Mononuclear cell (primary cell): ENCODE results near the gene CCN5. TPM values are rescaled to one million over a fixed set of nuclear protein-coding genes. Genes with fewer than 3 reads are reported as not detected.
"Not testable (repeated sequence)": the region's sequence is repeated elsewhere in the genome, so short reads cannot be mapped to it uniquely, and the experiment has no call there.

ENCODE experiments used
- H3K27me3 ChIP-seq: 2 replicates; pipeline ENCODE4 v1.6.0; 2011; ENCODE audit warnings: low read length, control low read depth; ENCODE audit not compliant: insufficient read depth
- H3K4me1 ChIP-seq: 2 replicates; pipeline ENCODE4 v1.5.1; 2011; ENCODE audit warnings: mild to moderate bottlenecking, low read length, control low read depth; ENCODE audit not compliant: insufficient read depth
- H3K4me3 ChIP-seq: 2 replicates; pipeline ENCODE4 v1.5.1; 2011; ENCODE audit warnings: mild to moderate bottlenecking, low read length, moderate library complexity
- H3K9me3 ChIP-seq: 2 replicates; pipeline ENCODE4 v1.5.1; 2011; ENCODE audit warnings: low read depth, mild to moderate bottlenecking, control low read depth, low read length
- total RNA-seq: library from RNA; depleted of rRNA; stranded (reverse); fragments of >200 nt; gene quantifications from one replicate; pipeline ENCODE4 v1.2.3, GENCODE V29; 2012

The CCN5 gene, protein sequence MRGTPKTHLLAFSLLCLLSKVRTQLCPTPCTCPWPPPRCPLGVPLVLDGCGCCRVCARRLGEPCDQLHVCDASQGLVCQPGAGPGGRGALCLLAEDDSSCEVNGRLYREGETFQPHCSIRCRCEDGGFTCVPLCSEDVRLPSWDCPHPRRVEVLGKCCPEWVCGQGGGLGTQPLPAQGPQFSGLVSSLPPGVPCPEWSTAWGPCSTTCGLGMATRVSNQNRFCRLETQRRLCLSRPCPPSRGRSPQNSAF
- total RNA-seq: not detected

DNA sequence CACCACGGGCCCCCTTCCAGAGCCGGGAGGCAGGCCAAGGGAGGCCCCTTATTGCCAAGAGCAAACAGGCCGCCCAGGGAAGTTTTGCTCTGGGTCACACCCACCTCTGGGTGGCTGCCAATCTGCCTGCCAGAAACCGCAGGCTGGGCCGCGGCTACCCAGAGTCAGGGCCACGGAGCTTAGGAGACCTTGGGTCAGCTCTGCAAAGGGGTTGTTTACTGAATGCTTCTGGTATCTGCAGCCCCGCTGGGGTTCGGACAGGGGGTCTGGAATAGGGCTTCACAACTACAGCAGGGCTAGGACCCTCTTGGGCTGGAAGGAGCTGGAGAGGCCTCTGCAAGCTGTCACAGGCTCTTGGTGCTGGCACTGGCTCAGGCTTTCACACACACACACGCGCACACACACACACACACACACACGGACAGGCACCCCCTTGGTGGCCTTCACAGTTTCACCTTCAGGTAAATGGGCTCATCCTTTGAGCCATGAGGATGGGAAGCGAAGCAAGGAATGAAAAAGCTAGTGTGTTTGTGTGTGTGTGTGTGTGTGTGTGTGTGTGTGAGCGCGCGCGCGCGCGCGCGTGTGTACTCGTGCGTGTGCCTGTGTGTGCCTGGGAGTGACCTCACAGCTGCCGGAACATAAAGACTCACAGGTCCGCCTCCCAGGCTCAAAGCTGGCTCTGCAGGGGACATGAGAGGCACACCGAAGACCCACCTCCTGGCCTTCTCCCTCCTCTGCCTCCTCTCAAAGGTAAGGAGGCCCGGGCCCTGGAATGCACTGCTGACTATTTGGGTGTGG lies at the start of gene CCN5:
Gene CCN5, plus strand, starts transcription at position 669 of the 798 bp plus-strand sequence. Its CDS starts 22 bp downstream, at position 691.
- Histone ChIP-seq H3K4me3 (no peak within 1 kb of the TSS), H3K4me1 (peaks cover 4% of the 10 kb centered on the region), H3K9me3 (no peaks in the 10 kb centered on the region), H3K27me3 (no peaks in the 10 kb centered on the region)

DNA sequence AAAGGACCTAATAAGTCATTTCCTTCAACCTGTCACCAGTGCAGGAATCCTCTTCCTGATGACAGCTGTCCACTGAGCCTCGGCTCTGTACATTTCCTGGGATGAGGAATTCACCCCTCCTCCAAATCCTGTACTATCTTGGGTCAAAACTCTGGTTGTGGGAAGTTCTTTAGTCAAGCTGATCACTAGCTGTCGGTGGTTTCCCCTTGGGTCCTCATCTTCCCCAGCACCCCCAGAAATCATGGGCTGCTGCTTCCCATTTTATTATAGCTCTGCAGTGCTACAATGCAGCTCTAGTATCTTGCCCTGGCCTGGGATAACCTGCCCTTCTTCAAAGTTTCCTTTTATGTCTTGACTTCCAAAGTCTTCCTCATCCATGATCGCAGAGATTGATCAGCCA lies 49.1 kb upstream of the CCN5 start:
- no peak overlapping the region for H3K4me3 ChIP-seq

DNA sequence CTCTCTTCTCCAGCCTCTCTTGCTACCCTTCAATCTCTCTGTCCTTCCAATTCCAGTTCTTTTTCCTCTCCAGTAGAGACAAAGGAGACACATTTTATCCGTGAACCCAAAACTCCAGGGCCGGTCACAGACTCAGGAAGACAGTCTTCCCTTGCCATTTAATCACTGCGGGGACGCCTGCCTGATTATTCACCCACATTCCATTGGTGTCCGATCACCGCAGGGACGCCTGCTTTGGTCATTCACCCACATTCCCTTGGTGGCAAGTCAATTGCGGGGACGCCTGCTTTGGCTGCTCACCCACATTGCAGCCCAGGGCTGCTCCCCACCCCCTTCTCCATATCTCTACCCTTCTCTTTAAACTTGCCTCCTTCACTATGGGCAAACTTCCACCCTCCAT lies 44.3 kb upstream of the CCN5 start:
- H3K27me3 ChIP-seq, H3K9me3 ChIP-seq, H3K4me3 ChIP-seq: not testable (repeated sequence)
- peaks cover 19% of the 10 kb centered on the region for H3K4me1 ChIP-seq

More for the DNA sequence above, 49.1 kb upstream of the CCN5 start:
- Histone ChIP-seq H3K9me3 (no peaks in the 10 kb centered on the region), H3K4me1 (peaks cover 25% of the 10 kb centered on the region), H3K27me3 (no peaks in the 10 kb centered on the region)

DNA sequence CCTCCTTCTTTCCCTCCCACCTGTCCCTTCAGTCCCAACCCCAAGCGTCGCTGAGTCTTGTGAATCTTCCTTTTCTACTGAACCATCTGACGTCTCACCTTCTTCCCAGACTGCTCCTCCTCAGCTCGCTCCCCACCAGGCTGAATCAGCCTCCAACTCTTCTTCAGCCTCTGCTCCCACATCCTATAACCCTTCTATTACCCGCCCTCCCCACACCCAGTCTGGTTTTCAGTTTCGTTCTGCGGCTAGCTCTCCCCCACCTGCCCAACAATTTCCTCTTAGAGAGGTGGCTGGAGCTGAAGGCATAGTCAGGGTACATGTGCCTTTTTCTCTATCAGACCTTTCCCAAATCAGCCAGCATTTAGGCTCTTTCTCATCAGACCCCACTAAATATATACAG lies 43.6 kb upstream of the CCN5 start:
- not testable (repeated sequence) for H3K27me3 ChIP-seq, H3K9me3 ChIP-seq
- Histone ChIP-seq H3K4me3 (peak overlapping the region; percentile 4), H3K4me1 (peaks cover 14% of the 10 kb centered on the region)

DNA sequence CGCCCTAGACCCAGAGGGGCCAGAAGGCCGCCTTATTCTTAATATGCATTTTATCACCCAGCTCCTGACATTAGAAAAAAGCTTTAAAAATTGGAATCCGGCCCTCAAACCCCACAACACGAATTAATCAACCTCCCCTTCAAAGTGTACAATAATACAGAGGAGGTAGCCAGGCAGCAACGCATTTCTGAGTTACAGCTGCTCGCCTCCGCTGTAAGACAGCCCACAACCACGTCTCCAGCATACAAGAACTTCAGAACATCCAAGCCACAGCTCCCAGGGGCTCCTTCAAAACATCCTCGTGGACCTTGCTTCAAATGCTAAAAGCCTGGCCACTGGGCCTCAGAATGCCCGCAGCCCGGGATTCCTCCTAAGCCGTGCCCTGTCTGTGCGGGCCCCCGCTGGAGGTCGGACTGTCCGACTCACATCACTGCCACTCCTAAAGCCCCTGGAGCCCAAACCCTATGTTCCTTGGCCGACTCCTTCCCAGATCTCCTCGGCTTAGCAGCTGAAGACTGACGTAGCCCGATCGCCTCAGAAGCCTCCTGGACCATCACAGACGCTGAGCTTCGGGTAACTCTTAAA lies 42.8 kb upstream of the CCN5 start:
- not testable (repeated sequence) for H3K27me3 ChIP-seq, H3K4me3 ChIP-seq, H3K9me3 ChIP-seq
- peaks cover 14% of the 10 kb centered on the region for H3K4me1 ChIP-seq

DNA sequence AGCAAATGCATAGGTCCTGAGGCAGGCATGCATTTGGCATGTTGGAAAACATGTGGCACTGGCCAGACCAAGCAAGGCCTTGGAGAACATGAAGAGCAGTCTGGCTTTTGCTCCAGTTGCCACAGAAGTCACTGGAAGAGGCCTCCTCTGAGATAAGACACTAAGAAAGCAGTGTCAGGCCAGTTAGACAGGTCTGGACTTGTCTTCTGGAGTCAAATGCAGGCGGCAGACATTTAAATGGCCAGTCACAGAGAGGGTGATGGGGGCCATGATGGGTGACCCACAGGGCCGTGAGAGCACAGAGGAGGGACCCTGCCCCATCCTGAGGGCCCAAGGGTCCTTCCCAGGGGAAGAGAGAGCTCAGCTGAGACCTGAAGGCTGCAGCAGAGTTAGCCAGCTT lies 36.9 kb upstream of the CCN5 start:
- H3K4me3 ChIP-seq: no peak overlapping the region
- H3K4me1 ChIP-seq: no peaks in the 10 kb centered on the region

DNA sequence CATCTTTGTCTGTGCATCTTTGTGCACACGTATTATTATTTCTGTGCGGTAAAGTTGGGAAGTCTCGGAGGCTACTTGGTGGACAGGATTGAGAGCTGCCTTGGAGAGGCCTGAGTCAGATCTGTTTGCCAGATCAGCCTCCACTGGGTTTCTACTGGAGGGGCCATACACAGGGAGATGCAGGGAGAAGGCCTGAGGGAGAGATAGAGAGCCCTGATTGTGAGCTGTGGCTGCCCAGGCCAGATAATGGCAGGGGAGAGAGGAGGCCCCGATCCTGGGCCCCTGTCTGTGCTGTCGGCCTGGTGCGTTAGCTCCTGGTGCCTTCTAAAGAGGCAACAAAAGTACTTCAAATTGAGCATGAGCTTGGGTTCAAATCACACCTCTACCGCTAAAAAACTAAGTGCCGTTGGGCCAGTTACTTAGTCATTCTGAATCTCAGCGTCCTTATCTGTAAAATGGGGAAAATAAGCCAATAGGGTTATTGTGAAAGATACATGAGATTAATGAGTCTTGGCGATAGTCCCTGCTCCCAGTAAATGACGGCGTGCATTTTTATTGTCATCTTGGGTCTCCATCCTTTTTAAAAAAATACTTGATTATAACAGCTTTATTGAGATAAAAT lies 36.1 kb upstream of the CCN5 start:
- H3K9me3 ChIP-seq: no peaks in the 10 kb centered on the region

More for the DNA sequence above, 36.9 kb upstream of the CCN5 start:
- no peaks in the 10 kb centered on the region for H3K27me3 ChIP-seq
- H3K9me3 ChIP-seq: no peaks in the 10 kb centered on the region

DNA sequence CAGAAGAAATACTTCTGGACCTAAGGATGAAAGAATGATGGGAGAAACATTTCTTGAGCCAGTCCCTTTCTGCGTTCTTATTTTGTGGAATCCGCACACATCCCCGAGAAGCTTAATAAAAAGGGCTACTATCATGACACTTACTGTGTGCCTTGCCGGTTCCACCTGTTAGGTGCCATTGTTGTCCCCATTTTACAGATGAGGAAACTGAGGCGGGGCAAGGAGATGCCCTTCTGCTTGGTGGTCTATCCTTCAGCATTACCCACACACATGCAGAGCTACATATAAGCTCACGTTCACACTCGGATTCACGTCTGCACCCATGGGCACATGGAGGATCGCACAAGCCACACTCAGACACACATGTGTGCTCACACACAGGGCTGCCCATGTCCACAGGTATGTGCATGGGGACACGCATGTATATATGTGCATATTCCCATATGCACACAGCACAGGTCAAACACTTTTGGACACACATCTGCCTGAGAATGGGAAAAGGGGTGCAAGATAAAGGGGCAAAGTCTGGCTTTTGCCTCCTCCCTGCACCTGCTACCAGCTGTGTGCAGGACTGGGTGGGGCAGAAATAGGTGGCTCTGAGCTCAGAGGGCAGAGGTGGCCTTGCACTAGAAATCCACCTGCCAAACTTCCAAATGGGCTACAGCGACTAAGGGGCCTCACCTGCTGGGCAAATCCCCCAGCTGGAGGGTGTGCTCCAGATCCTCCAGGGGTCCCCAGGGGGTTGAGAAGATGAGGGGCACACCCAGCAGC lies 33.2 kb upstream of the CCN5 start:
- no peaks in the 10 kb centered on the region for H3K9me3 ChIP-seq
- no peak overlapping the region for H3K4me3 ChIP-seq
- no peaks in the 10 kb centered on the region for H3K27me3 ChIP-seq
- no peaks in the 10 kb centered on the region for H3K4me1 ChIP-seq

More for the DNA sequence above, 36.1 kb upstream of the CCN5 start:
- H3K27me3 ChIP-seq: no peaks in the 10 kb centered on the region
- H3K4me3 ChIP-seq: no peak overlapping the region
- no peaks in the 10 kb centered on the region for H3K4me1 ChIP-seq

DNA sequence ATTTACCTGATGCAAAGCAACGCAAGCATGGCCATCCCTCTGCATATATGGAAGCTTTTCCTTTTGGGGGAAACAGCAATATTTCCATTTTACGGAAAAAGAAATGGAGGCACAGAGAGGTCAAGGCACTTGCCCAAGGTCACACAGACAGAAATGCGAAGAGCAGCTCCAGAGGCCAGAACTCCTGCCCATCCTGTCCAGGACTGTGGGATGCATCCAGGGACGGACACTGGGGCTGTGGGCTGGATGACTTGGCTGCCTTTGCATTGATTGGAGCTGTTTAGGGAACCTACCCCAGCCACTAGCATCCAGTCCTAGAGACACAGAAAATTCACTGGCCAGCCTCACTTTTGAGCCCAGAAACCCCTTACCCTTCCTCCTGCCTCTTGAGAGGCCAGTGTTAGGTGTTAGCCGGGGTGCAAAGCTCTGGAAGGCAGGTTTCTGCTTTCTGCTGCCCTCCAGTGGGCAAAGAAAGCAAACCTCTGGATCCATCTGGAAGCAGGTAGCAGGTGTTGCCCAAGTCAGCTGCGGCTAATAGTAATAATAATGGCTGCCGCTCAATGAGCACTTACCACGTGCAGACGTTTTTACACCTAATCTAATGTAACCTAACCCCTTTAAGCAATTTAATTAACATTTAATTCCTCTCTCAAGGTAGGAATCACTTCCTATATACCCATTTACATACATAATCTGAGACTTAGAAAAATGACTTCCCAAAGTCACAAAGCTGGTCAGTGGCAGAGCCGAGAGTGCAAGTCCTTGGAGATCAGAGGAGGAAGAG lies 31.7 kb upstream of the CCN5 start:
- Histone ChIP-seq H3K27me3 (no peaks in the 10 kb centered on the region), H3K9me3 (no peaks in the 10 kb centered on the region), H3K4me1 (no peaks in the 10 kb centered on the region), H3K4me3 (no peak overlapping the region)

DNA sequence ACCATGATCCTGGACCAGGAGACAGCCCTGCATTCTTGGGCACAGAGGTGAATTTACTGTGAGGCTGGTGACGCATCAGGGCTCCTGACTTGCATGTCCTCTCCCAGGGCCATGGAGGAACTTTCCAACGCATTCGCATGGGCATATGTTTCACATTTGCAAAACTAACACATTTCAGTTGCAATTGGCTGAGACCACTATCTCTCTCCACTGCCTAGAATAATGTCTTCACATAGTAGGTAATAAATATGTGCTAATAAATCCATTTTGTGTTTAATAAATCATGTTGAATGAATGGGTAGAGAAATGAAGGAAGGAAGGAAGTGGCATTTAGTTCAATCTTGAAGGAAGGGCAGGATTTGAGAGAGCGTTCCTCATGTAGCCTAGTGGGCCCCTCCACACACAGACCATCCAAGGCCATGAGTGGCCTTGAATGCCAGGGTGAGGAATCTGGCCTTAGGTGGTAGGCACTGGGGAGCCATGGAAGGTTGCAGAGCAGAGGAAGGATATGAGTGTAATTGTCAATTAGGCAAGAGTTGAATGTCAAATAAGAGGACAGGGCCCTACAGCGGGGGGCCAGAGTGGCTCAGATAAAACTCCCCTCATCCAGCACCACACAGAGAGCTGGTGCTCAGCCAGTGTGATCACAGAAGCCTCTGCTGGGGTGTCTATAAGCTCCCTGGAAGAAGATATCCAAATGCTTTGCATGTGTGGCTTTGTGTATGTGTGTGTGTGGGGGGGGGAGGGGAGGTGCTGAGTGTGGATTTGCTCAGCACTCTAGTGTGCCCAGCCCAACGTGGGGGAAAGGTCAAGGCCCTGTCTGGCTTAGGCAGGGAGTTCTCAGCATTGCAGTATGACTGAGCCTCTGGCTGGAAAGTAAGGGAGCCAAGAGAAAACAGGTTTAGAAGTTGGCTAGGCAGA lies 30.9 kb upstream of the CCN5 start:
- Histone ChIP-seq H3K9me3 (no peaks in the 10 kb centered on the region), H3K4me3 (no peak overlapping the region), H3K27me3 (no peaks in the 10 kb centered on the region), H3K4me1 (no peaks in the 10 kb centered on the region)

DNA sequence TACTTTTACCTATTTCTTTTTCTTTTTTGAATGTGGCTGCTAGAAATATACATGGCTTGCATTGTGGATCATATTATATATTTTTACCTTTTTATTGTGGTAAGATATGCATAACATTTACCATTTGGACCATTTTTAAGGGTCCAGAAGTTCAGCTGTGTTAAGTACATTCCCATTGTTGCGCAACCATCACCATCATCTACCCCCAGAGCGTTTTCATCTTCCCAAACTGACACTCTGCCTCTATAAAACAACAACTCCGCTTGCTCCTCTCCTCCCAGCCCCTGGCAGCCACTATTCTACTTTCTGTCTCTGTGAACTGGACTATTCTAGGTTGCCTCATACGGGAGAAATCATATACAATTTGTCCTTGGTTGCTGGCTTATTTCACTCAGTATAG lies 28.2 kb upstream of the CCN5 start:
- Histone ChIP-seq H3K4me3 (no peak overlapping the region), H3K4me1 (no peaks in the 10 kb centered on the region), H3K9me3 (no peaks in the 10 kb centered on the region), H3K27me3 (no peaks in the 10 kb centered on the region)

DNA sequence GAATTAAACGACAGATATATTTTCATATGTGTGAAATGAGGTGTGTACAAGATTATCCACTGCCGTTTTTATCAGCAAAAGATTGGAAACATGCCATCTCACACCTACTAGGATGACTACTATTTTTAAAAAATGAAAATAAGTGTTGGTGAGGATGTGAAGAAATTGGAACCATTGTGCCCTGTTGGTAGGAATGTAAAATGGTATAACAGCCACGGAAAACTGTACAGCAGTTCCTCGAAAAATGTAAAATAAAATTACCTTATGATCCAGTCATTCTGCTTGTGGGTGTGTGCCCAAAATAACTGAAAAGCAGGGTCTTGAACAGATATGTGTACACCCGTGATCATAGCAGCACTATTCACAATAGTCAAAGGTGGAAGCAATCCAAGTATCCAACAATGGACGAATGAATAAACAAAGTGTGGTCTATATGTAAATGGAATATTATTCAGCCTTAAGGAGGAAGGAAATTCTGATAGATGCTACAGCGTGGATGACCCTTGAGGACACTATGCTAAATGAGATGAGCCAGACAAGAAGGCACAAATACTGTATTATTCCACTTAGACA lies 27.0 kb upstream of the CCN5 start:
- Histone ChIP-seq H3K27me3 (no peaks in the 10 kb centered on the region), H3K4me3 (no peak overlapping the region), H3K4me1 (no peaks in the 10 kb centered on the region), H3K9me3 (no peaks in the 10 kb centered on the region)

DNA sequence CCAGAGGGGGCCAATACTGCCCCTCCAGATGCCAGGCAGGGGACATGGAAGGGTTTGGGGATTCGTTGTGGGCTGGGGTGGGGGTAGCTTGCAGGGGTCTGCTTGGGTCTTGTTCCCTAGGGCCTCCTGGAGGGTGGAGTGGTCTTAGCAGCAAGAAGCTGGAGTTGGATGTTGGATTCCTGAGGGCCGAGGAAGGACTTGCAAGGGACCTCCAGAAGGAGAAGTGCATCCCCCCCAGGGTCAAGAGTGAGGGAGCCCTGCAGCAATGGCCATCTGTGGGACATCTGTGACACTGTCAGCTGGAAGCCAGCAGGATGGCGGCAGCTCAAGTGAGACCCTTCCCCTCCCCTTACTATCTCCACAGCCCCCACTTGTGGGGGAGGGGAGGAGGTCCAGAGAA lies 25.4 kb upstream of the CCN5 start:
- Histone ChIP-seq H3K9me3 (no peaks in the 10 kb centered on the region), H3K4me1 (no peaks in the 10 kb centered on the region), H3K27me3 (no peaks in the 10 kb centered on the region), H3K4me3 (no peak overlapping the region)
